HG02852 (cell line): ENCODE measurements around the gene PTGES3L.
"Not testable (repeated sequence)": the region's sequence is repeated elsewhere in the genome, so short reads cannot be mapped to it uniquely, and the experiment has no call there.

Source experiments
- ATAC-seq: cut with Tn5 transposase; IDR thresholded peaks from one replicate; pipeline ENCODE4 v1.9.1; 2021; ENCODE audit warnings: mild to moderate bottlenecking, moderate library complexity; ENCODE audit not compliant: unreplicated experiment

Gene PTGES3L

GRCh38 chr17:42923472-42923871, 56.4 kb downstream of the PTGES3L start:
- not testable (repeated sequence) for ATAC-seq

GRCh38 chr17:42922294-42922693, 57.6 kb downstream of the PTGES3L start:
- ATAC-seq: no peak

- no peak for ATAC-seq
Observed at GRCh38 chr17:42920922-42921321, 59.0 kb downstream of the PTGES3L start.

- ATAC-seq: no peak
Observed at GRCh38 chr17:42920106-42920900, 59.6 kb downstream of the PTGES3L start.

- not testable (repeated sequence) for ATAC-seq
Observed at GRCh38 chr17:42919522-42920077, 60.3 kb downstream of the PTGES3L start.

- ATAC-seq: no peak
Observed at GRCh38 chr17:42918902-42919521, 60.9 kb downstream of the PTGES3L start.
